Measurements from ENCODE around the gene COL2A1.

COL2A1 gene

DNA sequence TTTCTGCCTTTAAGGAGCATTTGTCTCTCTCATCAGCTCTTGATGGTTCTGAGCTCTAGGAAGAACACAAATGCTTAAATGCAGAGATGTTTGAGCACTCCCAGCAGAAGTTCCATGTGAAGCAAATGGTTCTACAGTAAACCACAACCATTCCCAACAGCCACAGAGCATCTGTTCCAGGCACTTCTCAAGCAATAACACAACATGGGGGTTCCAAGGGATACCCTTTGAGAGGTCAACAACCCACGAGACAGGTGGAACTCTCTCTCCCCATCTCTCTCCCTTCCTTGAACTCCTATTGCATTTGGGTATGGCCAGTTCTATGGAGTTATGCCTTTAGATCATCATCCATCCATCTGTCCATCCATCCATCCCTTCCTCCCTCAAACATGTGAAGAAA, 5.2 kb upstream of the COL2A1 start:
- no peak for DNase-seq

DNA sequence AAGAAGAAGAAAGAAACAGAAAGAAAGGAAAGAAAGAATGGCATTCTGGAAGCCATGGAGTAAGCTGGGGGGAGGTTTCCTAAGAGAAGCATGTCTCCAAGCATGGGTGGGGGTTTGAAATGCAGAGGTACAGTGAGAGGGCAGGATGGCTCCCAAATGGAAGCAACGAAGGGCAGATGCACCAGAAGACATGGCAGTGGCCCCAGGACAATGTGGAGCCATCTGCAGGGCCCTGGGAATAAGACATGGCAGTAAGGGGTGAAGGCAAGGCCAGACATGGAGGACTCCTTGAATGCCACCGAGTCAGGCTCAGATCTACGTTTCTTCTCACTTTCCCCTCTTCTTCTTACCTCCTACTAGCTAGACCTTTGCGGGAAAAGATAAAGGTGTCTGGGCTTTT, 4.7 kb upstream of the COL2A1 start:
- DNase-seq, result no peak

DNA sequence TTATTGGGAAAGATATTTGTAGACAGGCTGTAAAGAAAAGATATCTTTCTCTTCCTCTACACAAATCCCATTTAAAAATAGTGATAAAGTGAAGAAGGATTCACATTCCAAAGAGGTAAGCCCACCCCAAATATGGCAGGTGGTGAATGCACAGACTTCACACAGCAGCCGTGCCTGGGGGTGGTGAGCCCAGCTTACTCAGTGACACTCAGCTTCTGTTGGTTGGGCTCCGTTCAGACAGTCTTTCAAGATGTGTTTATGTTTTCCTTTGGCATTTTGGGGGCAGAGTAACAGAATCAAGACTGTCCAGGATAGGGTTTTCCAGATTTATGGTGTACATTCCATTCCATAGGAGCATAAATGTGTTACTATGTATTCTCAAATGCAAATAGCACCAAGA, 4.1 kb upstream of the COL2A1 start:
- DNase-seq, result no peak

DNA sequence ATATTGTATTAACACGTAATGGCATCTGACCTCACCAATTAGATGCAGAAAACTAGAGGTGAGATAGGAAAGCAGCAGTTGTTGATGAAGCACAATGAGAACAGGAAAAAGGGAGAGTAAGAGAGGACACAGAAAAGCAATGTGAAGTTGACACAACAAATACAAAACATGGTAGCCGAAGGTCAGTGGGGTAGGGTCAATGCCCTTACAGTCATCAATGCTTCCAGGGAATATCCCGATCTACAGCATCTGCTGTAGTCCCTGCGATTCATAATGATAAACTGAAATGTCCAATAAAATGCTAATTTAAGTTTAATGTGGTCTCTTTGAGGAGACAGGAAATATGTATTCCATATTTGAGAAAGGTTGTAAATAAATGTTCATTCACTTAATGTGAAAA, 2.9 kb upstream of the COL2A1 start:
- DNase-seq, result no peak

- no peak for DNase-seq
Measured at GRCh38 chr12:48005750-48006021, 1.4 kb upstream of the COL2A1 start.

GRCh38 chr12:48005001-48005749, 899 bp upstream of the COL2A1 start:
- no peak for DNase-seq

GRCh38 chr12:48003226-48004052, 837 bp downstream of the COL2A1 start:
- no peak for DNase-seq

- no peak for DNase-seq
Measured at GRCh38 chr12:48002773-48003218, 1.5 kb downstream of the COL2A1 start.

DNA sequence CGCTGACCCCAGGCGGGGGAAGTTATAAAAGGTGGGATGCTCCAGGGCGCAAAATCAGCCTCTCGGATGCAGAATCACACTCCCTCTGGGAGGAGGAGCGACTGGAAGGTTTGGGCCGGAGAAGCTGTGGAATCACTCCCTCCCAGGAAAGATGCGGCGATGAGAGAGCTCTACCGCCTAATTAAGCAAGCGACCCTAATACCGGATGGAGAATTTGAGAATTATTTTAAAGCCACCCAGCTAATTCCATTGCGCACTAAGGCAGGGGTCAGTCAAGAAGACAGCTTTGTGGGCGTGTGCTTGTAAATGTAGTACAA, 1.9 kb downstream of the COL2A1 start:
- DNase-seq, result no peak

DNA sequence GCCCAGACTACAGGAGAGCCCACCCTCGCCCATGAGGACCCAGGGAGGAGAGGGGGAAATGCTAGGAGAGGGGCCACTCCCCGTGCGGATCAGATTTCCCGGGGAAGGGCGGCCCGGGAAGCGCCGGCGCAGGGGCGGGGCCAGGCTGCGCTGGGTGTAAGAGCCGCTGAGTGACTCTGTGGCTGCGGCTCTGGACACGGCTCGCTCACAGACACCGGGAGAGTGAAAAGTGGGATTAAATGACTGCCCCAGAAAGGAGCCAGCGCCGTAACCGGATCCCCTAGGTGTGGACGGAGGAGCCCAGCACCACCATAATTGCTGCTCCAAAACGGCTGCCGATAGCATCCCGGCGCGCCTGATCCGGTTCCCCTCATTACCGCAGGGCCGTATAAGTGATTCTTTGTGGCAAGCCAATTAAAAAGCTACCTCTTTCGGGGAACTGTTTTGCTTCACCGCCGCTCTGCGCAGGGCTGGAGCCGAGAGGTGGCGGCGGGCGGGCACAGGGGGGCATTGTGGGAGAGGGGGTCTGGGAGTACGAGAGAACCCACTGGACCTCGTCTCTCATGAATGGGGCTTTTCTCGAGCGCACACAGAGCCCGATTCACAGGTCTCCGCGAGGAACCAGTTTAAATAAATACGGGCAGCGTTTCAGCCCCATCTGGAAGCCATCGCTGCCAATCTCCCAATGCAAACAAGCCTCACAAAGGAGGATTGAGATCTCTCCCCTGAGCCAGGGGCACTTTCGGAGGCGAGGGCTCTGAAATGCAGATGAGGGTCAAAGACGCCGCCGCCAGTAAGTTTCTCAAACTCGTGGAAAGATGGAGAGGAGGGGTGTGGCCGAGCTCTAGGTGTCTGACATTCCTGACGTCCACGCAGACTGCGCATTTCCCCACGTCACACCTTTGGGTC, 2.5 kb downstream of the COL2A1 start:
- DNase-seq, result peak; percentile 24

GRCh38 chr12:48000878-48001504, 3.3 kb downstream of the COL2A1 start:
- DNase-seq, result peak; percentile 54

DNA sequence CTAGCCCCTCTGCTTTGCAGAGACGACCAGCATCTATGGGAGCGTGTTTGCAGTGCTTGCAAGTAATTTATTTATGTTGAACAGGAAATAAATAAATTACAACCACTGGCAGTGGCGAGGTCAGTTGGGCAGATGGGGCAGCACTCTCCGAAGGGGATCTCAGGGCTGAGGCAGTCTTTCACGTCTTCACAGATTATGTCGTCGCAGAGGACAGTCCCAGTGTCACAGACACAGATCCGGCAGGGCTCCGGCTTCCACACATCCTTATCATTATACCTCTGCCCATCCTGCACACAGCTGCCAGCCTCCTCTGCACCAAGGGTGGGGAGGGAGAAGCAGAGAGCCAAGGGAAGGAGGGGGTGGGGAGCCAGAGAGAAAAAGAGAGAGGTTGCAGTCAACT, 4.5 kb downstream of the COL2A1 start:
- no peak for DNase-seq

GRCh38 chr12:47997321-47997720, 7.0 kb downstream of the COL2A1 start:
- no peak for DNase-seq

- DNase-seq, result no peak
Measured at GRCh38 chr12:47995981-47996401, 8.3 kb downstream of the COL2A1 start.

DNA sequence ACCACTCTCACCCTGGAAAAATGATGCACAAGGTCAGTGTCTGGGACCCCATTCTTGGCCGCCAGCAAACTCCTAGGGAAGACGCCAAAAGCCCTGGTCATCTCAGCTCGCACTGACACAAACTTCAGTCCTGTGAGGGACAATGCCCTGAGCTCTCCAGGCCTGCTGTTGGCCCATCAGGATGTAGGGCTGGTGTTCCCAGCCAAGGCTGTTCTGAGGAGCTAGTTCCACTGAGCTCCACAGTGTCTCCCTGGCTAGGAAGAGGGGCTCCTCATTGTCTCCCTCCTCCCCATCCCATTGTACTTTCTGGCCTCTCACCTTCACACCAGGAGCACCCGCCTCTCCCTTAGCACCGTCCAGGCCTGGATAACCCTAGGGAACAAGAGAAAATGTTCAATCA, 10.8 kb downstream of the COL2A1 start:
- no peak for DNase-seq

DNA sequence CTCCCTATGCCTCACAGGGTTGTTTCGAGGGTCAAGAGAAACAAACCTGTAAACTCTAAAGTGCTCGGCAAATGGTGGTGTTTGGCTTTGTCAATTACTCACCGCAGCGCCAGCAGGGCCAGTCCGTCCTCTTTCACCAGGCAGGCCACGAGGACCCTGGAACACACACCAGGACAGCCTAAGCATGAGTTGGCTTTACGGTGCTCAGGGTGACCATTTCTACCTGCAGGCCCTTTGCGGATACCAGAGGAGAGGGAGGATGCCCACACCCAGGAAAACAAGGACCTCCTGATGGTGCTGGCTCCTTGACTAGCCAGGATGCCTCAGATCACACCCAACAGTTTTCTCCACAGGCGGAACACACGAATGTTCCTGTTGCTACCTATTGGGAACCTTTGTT, 11.5 kb downstream of the COL2A1 start:
- DNase-seq, result no peak

GRCh38 chr12:47991106-47992061, 12.9 kb downstream of the COL2A1 start:
- no peak for DNase-seq

DNA sequence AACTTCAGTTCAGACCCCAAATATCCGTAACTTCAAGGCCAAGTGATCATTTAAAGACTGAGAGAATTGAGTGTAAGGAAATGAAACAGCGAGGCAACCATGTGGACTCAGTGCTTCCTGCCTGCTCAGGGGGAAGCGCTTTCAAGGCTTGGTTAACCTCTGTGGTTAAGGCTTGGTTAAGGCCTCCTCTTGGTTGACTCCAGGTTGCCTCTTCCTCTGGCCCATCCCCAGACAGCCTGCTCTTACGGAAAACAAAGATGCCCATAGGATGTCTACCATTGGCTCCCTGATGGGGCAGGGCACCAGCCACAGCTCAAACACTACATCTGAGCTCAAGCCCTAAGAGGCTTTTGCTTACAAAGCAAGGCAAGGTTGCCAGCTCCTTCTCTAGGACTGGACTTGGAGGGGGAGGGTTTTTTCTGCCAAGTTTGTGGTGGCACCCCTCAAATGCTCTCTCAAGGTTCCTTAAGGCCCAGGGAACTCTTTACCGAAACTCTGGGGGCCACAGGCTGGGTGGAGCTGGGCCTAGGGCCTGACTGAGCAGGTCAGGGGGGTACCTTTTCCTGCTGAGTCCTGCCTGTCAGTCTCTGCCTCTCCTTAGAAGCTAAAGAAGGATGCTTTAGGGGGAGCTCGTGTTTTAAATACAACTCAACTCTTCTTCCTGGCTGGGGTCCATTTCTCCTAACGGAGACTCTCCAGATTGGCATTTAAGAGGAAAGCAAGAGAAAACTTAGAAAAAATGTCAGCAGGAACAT, 13.7 kb downstream of the COL2A1 start:
- no peak for DNase-seq

DNA sequence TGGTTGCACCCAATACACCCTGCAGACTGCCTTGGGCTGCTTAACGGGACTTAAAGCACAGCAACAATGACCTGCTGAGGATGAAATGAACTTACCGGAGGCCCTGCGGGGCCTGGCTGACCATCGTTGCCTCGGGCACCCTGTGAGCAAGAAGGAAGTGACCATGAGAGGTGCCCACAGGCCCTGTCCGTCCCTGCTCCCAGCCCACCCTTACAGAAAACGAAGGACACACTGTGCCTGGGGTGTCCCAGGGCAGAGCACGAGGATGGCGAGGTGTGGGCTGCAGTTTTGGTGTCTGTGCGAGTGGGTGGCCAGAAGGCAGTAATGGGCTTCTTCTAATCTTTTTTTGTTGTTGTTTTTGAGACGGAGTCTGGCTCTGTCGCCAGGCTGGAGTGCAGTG, 14.6 kb downstream of the COL2A1 start:
- DNase-seq, result no peak

GRCh38 chr12:47989023-47989417, 15.3 kb downstream of the COL2A1 start:
- DNase-seq, result no peak

Data from fibroblast of skin of right quadriceps (primary cell).